ENCODE data around the gene ZDHHC23. TPM values are rescaled to one million over a fixed set of nuclear protein-coding genes. Genes with fewer than 3 reads are reported as not detected.

Gene ZDHHC23
- total and polyA plus RNA-seq, 2 donors (not counting 1 experiment from before 2014, with no cell fraction given), result 12.3 to 72.6 TPM

- Mint-ChIP-seq H3K9me3 (ENCODE audit: insufficient read depth) (no peaks in the 10 kb centered on the region), H3K4me1 (peaks cover 47% of the 10 kb centered on the region), H3K27me3 (no peaks in the 10 kb centered on the region), H3K4me3 (no peak overlapping the region), H3K27ac (peak overlapping the region; percentile 18)
- H2AFZ ChIP-seq (ENCODE audit: insufficient read depth, low read depth, low read length, poor library complexity, severe bottlenecking), result no peak overlapping the region
- H3K27ac ChIP-seq (ENCODE audit: low read length in 2 of 2), result no peak overlapping the region
- POLR2A ChIA-PET, result no interaction called here
- peaks cover 0 to 3% (median 0%) of the 10 kb centered on the region in 3 donors for H3K9me3 ChIP-seq (ENCODE audit: control extremely low read depth in 1 of 3, control insufficient read depth in 2 of 3, insufficient read depth in 1 of 3, low read length in 2 of 3)
- no peaks in the 10 kb centered on the region for H3K79me2 ChIP-seq (ENCODE audit: control insufficient read depth, insufficient read depth, low read length)
- no peaks in the 10 kb centered on the region for H4K20me1 ChIP-seq (ENCODE audit: control insufficient read depth, insufficient read depth, low read length, poor library complexity, severe bottlenecking)
- no peak overlapping the region for H3K4me2 ChIP-seq (replicated peaks; ENCODE audit: low read depth, low read length, poor library complexity, severe bottlenecking)
- CTCF ChIA-PET, result interaction anchor here (1.2 to 2.8 kb wide), 3 partner anchors 21 to 29 kb away, joined by 3 to 10 read pairs (median 4); no protein-coding TSS in a partner anchor
- H3K36me3 ChIP-seq (replicated peaks in 1 of 2; ENCODE audit: control extremely low read depth in 1 of 2, control insufficient read depth in 1 of 2, extremely low read depth in 1 of 2, insufficient read depth in 2 of 2, low read length in 1 of 2), result peaks cover 18 to 25% of the 10 kb centered on the region in 2 experiments
- no peak for TF ChIP-seq CTCF (IDR thresholded peaks at IDR 0.05)
- TF ChIP-seq EZH2 (IDR thresholded peaks at IDR 0.05; ENCODE audit: borderline replicate concordance, insufficient read depth, low read depth, low read length, poor library complexity, severe bottlenecking), result no peak
- H3K27me3 ChIP-seq (replicated peaks in 1 of 4; ENCODE audit: control extremely low read depth in 1 of 4, control insufficient read depth in 3 of 4, insufficient read depth in 4 of 4, low read length in 3 of 4), result no peaks in the 10 kb centered on the region
- no CpG with 5 or more reads among the region's 1 CpG for WGBS (ENCODE audit: insufficient coverage)
- no peak for DNase-seq
- ATAC-seq (ENCODE audit: low read depth), result no peak
- H3K4me3 ChIP-seq (ENCODE audit: control extremely low read depth in 1 of 5, extremely low read depth in 1 of 5, insufficient read depth in 1 of 5, low read depth in 2 of 5, low read length in 4 of 5), result no peak overlapping the region
- peaks cover 21 to 23% of the 10 kb centered on the region in 2 donors for H3K4me1 ChIP-seq (ENCODE audit: control insufficient read depth in 2 of 2, insufficient read depth in 2 of 2, low read length in 2 of 2)
- no peak overlapping the region for H3K9ac ChIP-seq (ENCODE audit: low read length)
- intact Hi-C loops (cut with micrococcal nuclease), result no loop called here
These were observed 32.1 kb downstream of the ZDHHC23 start for GRCh38 chr3:113979916-113980315.

DNA sequence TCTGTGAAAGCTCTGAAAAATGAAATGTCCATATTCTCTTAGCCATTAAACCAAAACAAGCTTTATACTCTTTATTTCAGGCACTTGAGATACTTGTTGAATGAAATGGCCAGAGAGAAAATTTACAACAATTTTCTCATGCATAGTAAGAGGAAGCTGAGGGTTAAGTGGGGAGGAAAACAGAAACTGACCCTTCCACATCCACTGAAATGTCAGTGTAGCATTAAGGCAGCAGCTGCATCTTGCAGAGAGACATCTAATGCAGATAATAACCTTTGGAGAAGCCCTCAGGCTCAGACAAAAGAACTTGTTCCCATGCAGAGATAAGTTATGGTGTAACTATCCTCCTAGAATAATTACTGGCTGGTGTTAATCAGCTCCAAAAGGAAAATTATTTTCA lies 34.0 kb downstream of the ZDHHC23 start:
- DNase-seq (peak; percentile 16), ATAC-seq (ENCODE audit: low read depth) (no peak)
- peak overlapping the region; percentile 64 for H3K27ac Mint-ChIP-seq
- H3K4me2 ChIP-seq (replicated peaks; ENCODE audit: low read depth, low read length, poor library complexity, severe bottlenecking), result peak overlapping the region; percentile 4
- peaks cover 63% of the 10 kb centered on the region for H3K4me1 Mint-ChIP-seq
- no peak for TF ChIP-seq CTCF (IDR thresholded peaks at IDR 0.05)
- TF ChIP-seq EZH2 (IDR thresholded peaks at IDR 0.05; ENCODE audit: borderline replicate concordance, insufficient read depth, low read depth, low read length, poor library complexity, severe bottlenecking), result no peak
- H3K27me3 Mint-ChIP-seq, result no peaks in the 10 kb centered on the region
- peaks cover 39 to 42% of the 10 kb centered on the region in 2 donors for H3K4me1 ChIP-seq (ENCODE audit: control insufficient read depth in 2 of 2, insufficient read depth in 2 of 2, low read length in 2 of 2)
- H3K4me3 ChIP-seq (ENCODE audit: control extremely low read depth in 1 of 5, extremely low read depth in 1 of 5, insufficient read depth in 1 of 5, low read depth in 2 of 5, low read length in 4 of 5), result no peak overlapping the region
- no peak overlapping the region for H2AFZ ChIP-seq (ENCODE audit: insufficient read depth, low read depth, low read length, poor library complexity, severe bottlenecking)
- H3K9me3 Mint-ChIP-seq (ENCODE audit: insufficient read depth), result no peaks in the 10 kb centered on the region
- H3K27ac ChIP-seq (ENCODE audit: low read length in 2 of 2), result no peak overlapping the region
- ChIA-PET CTCF (interaction anchor here (1.1 to 2.8 kb wide), 4 partner anchors 14 to 404 kb away, joined by 3 to 10 read pairs (median 4); no protein-coding TSS in a partner anchor), POLR2A (interaction anchor here (1.8 to 2.9 kb wide), 2 partner anchors 24 to 29 kb away, joined by 7 read pairs; no protein-coding TSS in a partner anchor)
- peak overlapping the region; percentile 35 for H3K4me3 Mint-ChIP-seq
- H3K9ac ChIP-seq (ENCODE audit: low read length), result no peak overlapping the region
- no peaks in the 10 kb centered on the region for H3K79me2 ChIP-seq (ENCODE audit: control insufficient read depth, insufficient read depth, low read length)
- intact Hi-C loops (cut with micrococcal nuclease), result no loop called here
- H3K36me3 ChIP-seq (replicated peaks in 1 of 2; ENCODE audit: control extremely low read depth in 1 of 2, control insufficient read depth in 1 of 2, extremely low read depth in 1 of 2, insufficient read depth in 2 of 2, low read length in 1 of 2), result peaks cover 8 to 25% of the 10 kb centered on the region in 2 experiments
- H3K9me3 ChIP-seq (ENCODE audit: control extremely low read depth in 1 of 3, control insufficient read depth in 2 of 3, insufficient read depth in 1 of 3, low read length in 2 of 3), result no peaks in the 10 kb centered on the region
- no peaks in the 10 kb centered on the region for H3K27me3 ChIP-seq (replicated peaks in 1 of 4; ENCODE audit: control extremely low read depth in 1 of 4, control insufficient read depth in 3 of 4, insufficient read depth in 4 of 4, low read length in 3 of 4)
- H4K20me1 ChIP-seq (ENCODE audit: control insufficient read depth, insufficient read depth, low read length, poor library complexity, severe bottlenecking), result no peaks in the 10 kb centered on the region

Measured in B cell (primary cell).